Activated T-helper 1 cell treated with anti-CD3 and anti-CD28 coated beads, Interleukin-12 subunit alpha, Interleukin-12 subunit beta, Interleukin-2, Interleukin-4 antibody, amounts not matched to agents 30 ng/mL and 10 ng/mL and 1 ng/mL, durations not matched to agents 14 hours and 24 hours and 36 hours (primary cell): ENCODE data around the gene TAF1C. TPM values are rescaled to one million over a fixed set of nuclear protein-coding genes. Genes with fewer than 3 reads are reported as not detected.

Experiments
- DNase-seq: peaks from one replicate; pipeline ENCODE4 v3.0.0; 2021; ENCODE audit warnings: low spot score
- H3K27ac Mint-ChIP-seq: one replicate; pipeline ENCODE4 v1.8.0; 2021; ENCODE audit warnings: mild to moderate bottlenecking, mixed read lengths
- H3K27me3 Mint-ChIP-seq: one replicate; pipeline ENCODE4 v1.8.0; 2022; ENCODE audit warnings: mild to moderate bottlenecking, moderate library complexity, mixed read lengths; ENCODE audit not compliant: insufficient read depth
- H3K36me3 Mint-ChIP-seq: one replicate; pipeline ENCODE4 v1.8.0; 2021; ENCODE audit warnings: low read depth, mixed read lengths
- H3K4me1 Mint-ChIP-seq: one replicate; pipeline ENCODE4 v1.8.0; 2021; ENCODE audit warnings: low read depth, mixed read lengths
- H3K4me3 Mint-ChIP-seq: one replicate; pipeline ENCODE4 v1.8.0; 2021; ENCODE audit warnings: mild to moderate bottlenecking, moderate library complexity, mixed read lengths
- H3K9me3 Mint-ChIP-seq: one replicate; pipeline ENCODE4 v1.8.0; 2021; ENCODE audit warnings: mixed read lengths
- intact Hi-C: fragments of 100-400 bp; cut with micrococcal nuclease; formaldehyde crosslinking; loops from one replicate; pipeline ENCODE4 v1.15.1; 2024
- total RNA-seq: library from RNA; stranded (reverse); gene quantifications from 2 replicates; pipeline ENCODE4 v1.2.3, GENCODE V29; 2022

The TAF1C gene
- total RNA-seq, 1 donor from 2014 or later, result 67.9 TPM

- intact Hi-C loops, result no loop called here
- peak overlapping the region; percentile 42 for H3K4me3 Mint-ChIP-seq
- peaks cover 16% of the 10 kb centered on the region for H3K4me1 Mint-ChIP-seq
- H3K27me3 Mint-ChIP-seq, result peaks cover 3% of the 10 kb centered on the region
- no peak for DNase-seq
- H3K36me3 Mint-ChIP-seq, result peaks cover 2% of the 10 kb centered on the region
- no peaks in the 10 kb centered on the region for H3K9me3 Mint-ChIP-seq
- peak overlapping the region; percentile 65 for H3K27ac Mint-ChIP-seq
Measured at GRCh38 chr16:84138824-84139627, 47.8 kb downstream of the TAF1C start.

- Mint-ChIP-seq H3K9me3 (no peaks in the 10 kb centered on the region), H3K27ac (peak overlapping the region; percentile 24), H3K4me3 (no peak overlapping the region), H3K36me3 (peaks cover 2% of the 10 kb centered on the region), H3K4me1 (peaks cover 14% of the 10 kb centered on the region), H3K27me3 (peaks cover 3% of the 10 kb centered on the region)
- intact Hi-C loops, result no loop called here
- DNase-seq, result no peak
Measured at GRCh38 chr16:84138500-84138823, 48.4 kb downstream of the TAF1C start.

GRCh38 chr16:84137769-84138357, 49.0 kb downstream of the TAF1C start:
- no peaks in the 10 kb centered on the region for H3K9me3 Mint-ChIP-seq
- intact Hi-C loops, result no loop called here
- peaks cover 14% of the 10 kb centered on the region for H3K4me1 Mint-ChIP-seq
- no peaks in the 10 kb centered on the region for H3K27me3 Mint-ChIP-seq
- no peak for DNase-seq
- H3K4me3 Mint-ChIP-seq, result no peak overlapping the region
- H3K36me3 Mint-ChIP-seq, result peaks cover 2% of the 10 kb centered on the region
- H3K27ac Mint-ChIP-seq, result no peak overlapping the region

GRCh38 chr16:84137287-84137686, 49.6 kb downstream of the TAF1C start:
- no peak for DNase-seq
- peaks cover 2% of the 10 kb centered on the region for H3K36me3 Mint-ChIP-seq

GRCh38 chr16:84136331-84137125, 50.3 kb downstream of the TAF1C start:
- DNase-seq, result no peak

More at GRCh38 chr16:84137287-84137686, 49.6 kb downstream of the TAF1C start:
- intact Hi-C loops, result no loop called here
- no peaks in the 10 kb centered on the region for H3K27me3 Mint-ChIP-seq
- no peak overlapping the region for H3K4me3 Mint-ChIP-seq
- H3K9me3 Mint-ChIP-seq, result no peaks in the 10 kb centered on the region
- H3K4me1 Mint-ChIP-seq, result peaks cover 14% of the 10 kb centered on the region
- no peak overlapping the region for H3K27ac Mint-ChIP-seq

GRCh38 chr16:84132527-84133285, 54.2 kb downstream of the TAF1C start:
- Mint-ChIP-seq H3K27me3 (no peaks in the 10 kb centered on the region), H3K9me3 (no peaks in the 10 kb centered on the region), H3K4me3 (no peak overlapping the region), H3K4me1 (peaks cover 5% of the 10 kb centered on the region), H3K27ac (no peak overlapping the region), H3K36me3 (peaks cover 7% of the 10 kb centered on the region)
- no peak for DNase-seq
- intact Hi-C loops, result no loop called here

More at GRCh38 chr16:84136331-84137125, 50.3 kb downstream of the TAF1C start:
- Mint-ChIP-seq H3K27ac (peak overlapping the region; percentile 2), H3K9me3 (no peaks in the 10 kb centered on the region), H3K27me3 (no peaks in the 10 kb centered on the region), H3K4me3 (no peak overlapping the region), H3K4me1 (peaks cover 14% of the 10 kb centered on the region), H3K36me3 (peaks cover 2% of the 10 kb centered on the region)
- intact Hi-C loops, result no loop called here

GRCh38 chr16:84131117-84131516, 55.7 kb downstream of the TAF1C start:
- Mint-ChIP-seq H3K4me3 (no peak overlapping the region), H3K27me3 (no peaks in the 10 kb centered on the region), H3K9me3 (no peaks in the 10 kb centered on the region), H3K27ac (no peak overlapping the region), H3K36me3 (peaks cover 7% of the 10 kb centered on the region), H3K4me1 (no peaks in the 10 kb centered on the region)
- no peak for DNase-seq
- intact Hi-C loops, result no loop called here

Other genes starting within 250 kb of the TAF1C start
- 1.2 and 2.2 TPM in 2 replicates for gene OSGIN1, start 233.8 kb downstream of the TAF1C start, total RNA-seq
- not detected in 2 replicates for gene NECAB2, start 218.8 kb downstream of the TAF1C start, total RNA-seq
- gene SLC38A8, start 144.3 kb downstream of the TAF1C start, total RNA-seq, result not detected in 2 replicates
- gene MBTPS1, start 70.1 kb downstream of the TAF1C start, total RNA-seq, result 54.5 and 60.0 TPM in 2 replicates
- gene HSDL1, start 41.9 kb downstream of the TAF1C start, total RNA-seq, result 19.2 and 23.1 TPM in 2 replicates
- not detected in 2 replicates for gene DNAAF1, start 41.7 kb downstream of the TAF1C start, total RNA-seq
- gene ADAD2, start 4.1 kb upstream of the TAF1C start, total RNA-seq, result not detected in 2 replicates
- not detected in 2 replicates for gene KCNG4, start 53.0 kb upstream of the TAF1C start, total RNA-seq
- gene WFDC1, start 107.8 kb upstream of the TAF1C start, total RNA-seq, result not detected in 2 replicates
- not detected in 2 replicates for gene ATP2C2, start 181.5 kb upstream of the TAF1C start, total RNA-seq